ENCODE data around the gene CDC20.

DNA sequence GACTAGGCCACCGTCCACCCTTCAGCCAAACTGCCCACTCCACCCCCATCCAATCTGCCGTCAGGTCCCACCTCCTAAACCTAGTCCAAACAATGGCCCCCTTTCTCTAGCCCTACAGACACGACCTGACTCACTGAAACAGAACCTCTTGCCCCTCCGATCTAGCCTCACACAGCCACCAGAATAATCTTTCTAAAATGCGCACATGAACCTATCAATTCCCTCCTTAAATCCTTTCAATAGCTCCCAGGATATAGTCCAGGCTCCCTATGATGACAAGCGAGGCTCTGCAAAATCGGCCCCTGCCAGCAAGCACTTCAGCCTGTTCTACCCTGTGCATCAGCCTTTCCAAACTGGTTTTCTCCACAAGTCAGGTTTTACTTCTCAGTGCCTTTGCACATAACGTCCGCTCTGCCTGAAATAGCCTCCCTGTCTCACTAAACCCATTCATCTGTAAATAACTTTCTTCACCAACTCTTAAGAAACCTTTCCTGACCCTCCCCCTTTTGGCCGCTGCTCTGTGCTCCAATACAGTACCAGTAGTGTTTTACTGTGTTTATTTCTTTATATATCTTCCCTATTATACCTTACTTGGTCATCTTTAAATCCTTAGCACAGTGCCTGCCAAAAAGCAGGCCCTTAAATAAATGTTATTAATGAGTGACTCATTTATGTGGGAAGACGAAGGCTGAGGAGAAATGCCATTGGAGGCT, 9.0 kb upstream of the CDC20 start:
- no peak for TF ChIP-seq EZH2 (IDR thresholded peaks at IDR 0.05; ENCODE audit: low read length, missing control alignments)
- TF ChIP-seq, protein P1, sequence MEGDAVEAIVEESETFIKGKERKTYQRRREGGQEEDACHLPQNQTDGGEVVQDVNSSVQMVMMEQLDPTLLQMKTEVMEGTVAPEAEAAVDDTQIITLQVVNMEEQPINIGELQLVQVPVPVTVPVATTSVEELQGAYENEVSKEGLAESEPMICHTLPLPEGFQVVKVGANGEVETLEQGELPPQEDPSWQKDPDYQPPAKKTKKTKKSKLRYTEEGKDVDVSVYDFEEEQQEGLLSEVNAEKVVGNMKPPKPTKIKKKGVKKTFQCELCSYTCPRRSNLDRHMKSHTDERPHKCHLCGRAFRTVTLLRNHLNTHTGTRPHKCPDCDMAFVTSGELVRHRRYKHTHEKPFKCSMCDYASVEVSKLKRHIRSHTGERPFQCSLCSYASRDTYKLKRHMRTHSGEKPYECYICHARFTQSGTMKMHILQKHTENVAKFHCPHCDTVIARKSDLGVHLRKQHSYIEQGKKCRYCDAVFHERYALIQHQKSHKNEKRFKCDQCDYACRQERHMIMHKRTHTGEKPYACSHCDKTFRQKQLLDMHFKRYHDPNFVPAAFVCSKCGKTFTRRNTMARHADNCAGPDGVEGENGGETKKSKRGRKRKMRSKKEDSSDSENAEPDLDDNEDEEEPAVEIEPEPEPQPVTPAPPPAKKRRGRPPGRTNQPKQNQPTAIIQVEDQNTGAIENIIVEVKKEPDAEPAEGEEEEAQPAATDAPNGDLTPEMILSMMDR (conservative IDR thresholded peaks at IDR 0.05 in 1 of 2, IDR thresholded peaks at IDR 0.05 in 1 of 2; ENCODE audit: low read depth in 1 of 2, low read length in 2 of 2) = no peak

Measured in fibroblast of lung (primary cell).